Activated naive CD8-positive, alpha-beta T cell (primary cell): Measurements from ENCODE around the gene NDUFAF2.
"Not testable (repeated sequence)": the region's sequence is repeated elsewhere in the genome, so short reads cannot be mapped to it uniquely, and the experiment has no call there.

Experiments
- H3K27ac Mint-ChIP-seq: one replicate; pipeline ENCODE4 v1.8.0; 2021; ENCODE audit warnings: mixed read lengths
- H3K27me3 Mint-ChIP-seq: one replicate; pipeline ENCODE4 v1.8.0; 2021; ENCODE audit warnings: mixed read lengths
- H3K36me3 Mint-ChIP-seq: one replicate; pipeline ENCODE4 v1.8.0; 2021; ENCODE audit warnings: mixed read lengths
- H3K4me1 Mint-ChIP-seq: one replicate; pipeline ENCODE4 v1.8.0; 2021; ENCODE audit warnings: low read depth, mixed read lengths
- H3K4me3 Mint-ChIP-seq: one replicate; pipeline ENCODE4 v1.8.0; 2021; ENCODE audit warnings: mild to moderate bottlenecking, mixed read lengths
- H3K9me3 Mint-ChIP-seq: one replicate; pipeline ENCODE4 v1.8.0; 2021; ENCODE audit warnings: low read depth, mixed read lengths

NDUFAF2 gene

DNA sequence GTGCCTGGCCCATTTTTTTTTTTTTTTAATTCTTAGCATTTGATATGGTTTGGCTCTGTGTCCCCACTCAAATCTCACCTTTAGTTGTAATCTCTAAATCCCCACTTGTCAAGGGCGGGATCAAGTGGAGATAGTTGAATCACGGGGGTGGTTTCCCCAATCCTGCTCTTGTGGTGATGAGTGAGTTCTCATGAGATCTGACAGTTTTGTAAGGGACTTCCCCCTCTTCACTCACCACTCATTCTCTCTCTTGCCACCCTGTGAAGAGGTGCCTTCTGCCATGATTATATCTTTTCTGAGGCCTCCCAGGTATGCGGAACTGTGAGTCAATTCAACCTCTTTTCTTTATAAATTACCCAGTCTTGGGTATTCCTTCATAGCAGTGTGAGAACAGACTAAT, 27.2 kb downstream of the NDUFAF2 start:
- no peak overlapping the region for H3K4me3 Mint-ChIP-seq
- H3K36me3 Mint-ChIP-seq, result peaks cover 26% of the 10 kb centered on the region
- H3K27ac Mint-ChIP-seq, result peak overlapping the region; percentile 46
- no peaks in the 10 kb centered on the region for H3K27me3 Mint-ChIP-seq
- H3K9me3 Mint-ChIP-seq, result peaks cover 20% of the 10 kb centered on the region
- peaks cover 25% of the 10 kb centered on the region for H3K4me1 Mint-ChIP-seq

DNA sequence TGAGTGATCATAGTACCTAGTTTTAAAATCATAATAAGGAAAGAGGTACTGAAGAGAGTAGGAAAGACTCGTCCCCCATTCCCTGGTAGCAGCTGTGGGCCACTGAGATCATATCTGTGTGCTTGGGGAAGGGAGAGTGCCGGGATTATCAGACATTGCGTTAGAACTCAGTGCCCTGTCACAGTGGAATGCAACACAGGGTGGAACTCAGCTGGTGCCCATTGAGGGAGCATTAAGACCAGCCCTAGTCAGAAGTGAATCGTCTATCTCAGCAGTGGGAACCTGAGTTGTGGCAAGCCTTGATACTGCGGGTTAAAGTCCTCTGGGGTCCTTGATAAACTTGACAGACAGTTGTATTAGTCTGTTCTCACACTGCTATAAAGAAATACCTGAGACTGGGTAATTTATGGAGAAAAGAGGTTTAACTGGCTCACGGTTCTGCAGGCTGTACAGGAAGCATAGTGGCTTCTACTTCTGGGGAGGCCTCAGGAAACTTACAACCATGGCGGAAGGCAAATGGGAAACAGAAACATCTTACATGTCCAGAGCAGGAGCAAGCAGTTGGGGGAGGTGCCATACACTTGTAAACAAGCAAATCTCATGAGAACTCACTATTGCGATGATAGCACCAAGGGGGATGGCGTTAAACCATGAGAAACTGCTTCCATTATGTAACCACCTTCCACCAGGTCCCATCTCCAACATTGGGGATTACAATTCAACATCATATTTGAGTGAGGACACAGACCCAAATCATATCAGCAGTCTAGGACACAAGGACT, 33.1 kb downstream of the NDUFAF2 start:
- peaks cover 18% of the 10 kb centered on the region for H3K4me1 Mint-ChIP-seq
- H3K27ac Mint-ChIP-seq, result no peak overlapping the region
- H3K9me3 Mint-ChIP-seq, result peaks cover 17% of the 10 kb centered on the region
- no peak overlapping the region for H3K4me3 Mint-ChIP-seq
- peaks cover 39% of the 10 kb centered on the region for H3K36me3 Mint-ChIP-seq
- no peaks in the 10 kb centered on the region for H3K27me3 Mint-ChIP-seq

DNA sequence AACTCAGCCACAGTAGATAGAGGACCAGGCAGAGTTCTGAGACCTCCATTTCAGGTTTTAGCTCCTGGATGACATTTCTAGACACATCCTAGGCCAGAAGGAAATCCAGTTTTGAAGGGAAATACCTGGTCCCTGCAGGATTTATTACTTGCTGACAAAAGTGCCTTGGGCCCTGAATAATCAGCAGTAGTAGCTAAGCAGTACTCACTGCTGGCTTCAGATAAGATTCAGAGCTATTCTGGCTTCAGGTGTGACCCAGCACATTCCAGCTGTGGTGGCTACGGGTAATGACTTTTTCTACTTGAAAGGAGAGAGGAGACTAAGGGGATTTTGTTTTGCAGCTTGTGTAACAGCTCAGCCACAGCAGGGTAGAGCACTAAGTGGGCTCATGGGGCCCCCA, 34.0 kb downstream of the NDUFAF2 start:
- H3K9me3 Mint-ChIP-seq, result peaks cover 17% of the 10 kb centered on the region
- peaks cover 11% of the 10 kb centered on the region for H3K4me1 Mint-ChIP-seq
- peaks cover 39% of the 10 kb centered on the region for H3K36me3 Mint-ChIP-seq
- H3K4me3 Mint-ChIP-seq, result no peak overlapping the region
- H3K27ac Mint-ChIP-seq, result no peak overlapping the region
- H3K27me3 Mint-ChIP-seq, result no peaks in the 10 kb centered on the region

DNA sequence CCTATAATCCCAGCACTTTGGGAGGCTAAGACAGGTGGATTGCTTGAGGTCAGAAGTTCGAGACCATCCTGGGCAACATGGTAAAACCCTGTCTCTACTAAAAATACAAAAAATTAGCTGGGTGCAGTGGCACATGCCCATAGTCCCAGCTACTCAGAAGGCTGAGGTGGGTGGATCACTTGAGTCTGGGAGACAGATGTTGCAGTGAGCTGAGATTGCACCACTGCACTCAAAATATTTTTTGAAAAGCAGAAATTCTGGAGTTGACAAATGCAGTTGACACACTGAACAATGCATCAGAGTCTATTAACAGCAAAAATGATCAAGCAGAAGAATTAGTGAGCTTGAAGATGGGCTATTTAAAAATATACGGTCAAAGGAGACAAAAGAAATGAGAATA, 35.5 kb downstream of the NDUFAF2 start:
- Mint-ChIP-seq H3K4me1 (peaks cover 3% of the 10 kb centered on the region), H3K4me3 (no peak overlapping the region), H3K36me3 (peaks cover 39% of the 10 kb centered on the region), H3K27me3 (no peaks in the 10 kb centered on the region), H3K27ac (no peak overlapping the region), H3K9me3 (peaks cover 19% of the 10 kb centered on the region)

DNA sequence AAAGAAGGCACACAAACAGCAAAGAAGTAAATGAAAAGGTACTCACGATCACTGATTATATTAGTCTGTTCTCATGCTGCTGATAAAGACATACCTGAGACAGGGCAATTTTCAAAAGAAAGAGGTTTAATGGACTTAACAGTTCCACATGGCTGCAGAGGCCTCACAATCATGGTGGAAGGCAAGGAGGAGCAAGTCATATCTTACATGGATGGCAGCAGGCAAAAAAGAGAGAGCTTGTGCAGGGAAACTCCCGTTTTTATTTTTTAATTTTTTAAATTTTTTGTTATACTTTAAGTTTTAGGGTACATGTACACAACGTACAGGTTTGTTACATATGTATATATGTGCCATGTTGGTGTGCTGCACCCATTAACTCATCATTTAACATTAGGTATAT, 37.1 kb downstream of the NDUFAF2 start:
- not testable (repeated sequence) for H3K4me1 Mint-ChIP-seq, H3K27me3 Mint-ChIP-seq, H3K27ac Mint-ChIP-seq, H3K4me3 Mint-ChIP-seq
- peaks cover 33% of the 10 kb centered on the region for H3K9me3 Mint-ChIP-seq
- H3K36me3 Mint-ChIP-seq, result peaks cover 46% of the 10 kb centered on the region

DNA sequence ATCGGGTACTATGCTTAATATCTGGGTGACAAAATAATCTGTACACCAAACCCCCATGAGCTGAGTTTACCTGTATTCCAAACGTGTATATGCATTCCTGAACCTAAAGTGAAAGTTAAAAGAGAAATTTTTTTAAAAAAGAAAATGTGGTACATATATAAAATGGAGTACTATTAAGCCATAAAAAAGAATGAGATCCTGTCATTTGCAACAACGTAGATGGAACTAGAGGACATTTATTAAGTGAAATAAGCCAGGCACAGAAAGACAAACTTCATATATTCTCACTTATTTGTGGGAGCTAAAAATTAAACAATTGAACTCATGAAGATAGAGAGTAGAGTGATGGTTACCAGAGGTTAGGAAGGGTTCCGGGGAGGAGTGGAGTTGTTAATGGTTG, 44.8 kb downstream of the NDUFAF2 start:
- Mint-ChIP-seq H3K4me3 (no peak overlapping the region), H3K36me3 (peaks cover 48% of the 10 kb centered on the region), H3K9me3 (peaks cover 40% of the 10 kb centered on the region), H3K4me1 (peaks cover 4% of the 10 kb centered on the region), H3K27ac (no peak overlapping the region), H3K27me3 (no peaks in the 10 kb centered on the region)

DNA sequence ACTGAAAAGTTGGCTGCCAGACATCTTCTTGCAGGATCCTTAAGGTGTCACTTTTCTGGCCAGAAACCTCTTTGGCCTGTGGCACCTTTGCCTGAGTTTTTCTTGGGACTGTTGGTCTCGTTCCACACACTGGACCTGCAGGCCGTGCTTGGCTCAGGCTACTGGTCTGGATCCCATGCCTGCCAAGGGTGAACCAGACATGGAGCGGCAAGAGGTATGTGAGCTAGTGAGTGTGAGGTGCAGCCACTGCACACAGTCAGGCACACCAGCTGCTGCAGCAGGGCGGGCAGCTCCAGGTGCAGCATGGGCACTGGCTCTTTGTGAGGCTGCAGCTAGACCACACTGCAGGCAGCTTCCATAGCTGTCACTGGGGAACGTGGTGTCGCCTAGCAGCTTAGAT, 47.9 kb downstream of the NDUFAF2 start:
- H3K4me1 Mint-ChIP-seq, result peaks cover 25% of the 10 kb centered on the region
- peaks cover 17% of the 10 kb centered on the region for H3K9me3 Mint-ChIP-seq
- no peaks in the 10 kb centered on the region for H3K27me3 Mint-ChIP-seq
- no peak overlapping the region for H3K4me3 Mint-ChIP-seq
- no peak overlapping the region for H3K27ac Mint-ChIP-seq
- H3K36me3 Mint-ChIP-seq, result peaks cover 34% of the 10 kb centered on the region

DNA sequence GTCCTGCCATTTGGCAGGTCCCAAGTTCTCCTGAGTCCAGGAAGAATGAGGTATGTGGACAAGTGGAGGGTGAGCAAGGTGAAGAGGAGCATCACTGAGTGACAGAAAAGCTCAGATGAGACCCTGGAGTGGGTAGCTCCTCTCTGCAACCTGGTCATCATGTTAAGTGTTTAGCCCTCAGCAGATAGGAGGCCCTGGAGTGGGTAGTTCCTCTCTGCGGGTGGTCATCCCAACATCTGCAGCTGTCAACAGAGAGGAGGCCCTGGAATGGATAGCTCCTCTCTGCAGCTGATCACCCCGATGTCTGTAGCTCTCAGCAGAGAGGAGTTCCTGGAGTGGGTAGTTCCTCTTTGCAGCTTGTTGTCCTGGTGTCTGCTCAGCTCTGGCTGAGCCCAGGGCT, 48.4 kb downstream of the NDUFAF2 start:
- no peak overlapping the region for H3K27ac Mint-ChIP-seq
- H3K9me3 Mint-ChIP-seq, result peaks cover 17% of the 10 kb centered on the region
- peaks cover 25% of the 10 kb centered on the region for H3K4me1 Mint-ChIP-seq
- peaks cover 33% of the 10 kb centered on the region for H3K36me3 Mint-ChIP-seq
- H3K4me3 Mint-ChIP-seq, result no peak overlapping the region
- H3K27me3 Mint-ChIP-seq, result no peaks in the 10 kb centered on the region

DNA sequence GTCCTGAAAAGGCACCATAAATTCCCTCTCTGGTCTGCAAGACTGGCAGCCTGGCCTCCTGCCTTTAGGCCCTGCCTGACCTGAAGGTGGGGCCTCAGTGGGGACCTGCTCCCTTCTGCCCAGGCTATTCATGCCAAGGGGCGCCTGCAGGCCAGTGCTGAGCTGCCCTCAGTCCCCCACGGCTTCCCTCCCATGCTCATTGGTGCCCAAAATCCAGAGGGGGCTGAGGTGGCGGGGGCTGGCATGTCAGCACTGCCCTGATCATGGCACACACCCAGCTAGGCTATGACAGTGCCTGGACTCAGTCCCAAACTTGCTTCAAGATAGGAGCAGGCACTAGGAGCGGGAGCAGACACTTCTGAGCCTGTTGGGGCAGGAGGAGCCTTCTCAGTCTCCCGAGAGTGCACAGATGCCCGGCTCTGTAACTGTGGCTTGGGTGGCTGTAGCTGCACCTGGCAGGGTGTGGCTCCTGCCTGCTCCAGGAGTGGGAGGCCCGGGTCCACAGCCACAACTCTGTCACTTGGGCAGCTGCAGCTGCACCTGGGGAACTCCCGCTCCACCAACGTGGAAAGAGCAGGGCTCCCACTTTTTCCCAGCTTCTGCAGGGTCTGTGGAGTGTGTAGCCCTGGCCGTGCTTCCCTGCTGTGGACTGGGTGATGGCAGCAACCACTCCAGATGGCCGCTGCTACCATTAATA, 49.0 kb downstream of the NDUFAF2 start:
- no peak overlapping the region for H3K27ac Mint-ChIP-seq
- peaks cover 31% of the 10 kb centered on the region for H3K36me3 Mint-ChIP-seq
- no peaks in the 10 kb centered on the region for H3K27me3 Mint-ChIP-seq
- peaks cover 17% of the 10 kb centered on the region for H3K9me3 Mint-ChIP-seq
- no peak overlapping the region for H3K4me3 Mint-ChIP-seq
- peaks cover 25% of the 10 kb centered on the region for H3K4me1 Mint-ChIP-seq

DNA sequence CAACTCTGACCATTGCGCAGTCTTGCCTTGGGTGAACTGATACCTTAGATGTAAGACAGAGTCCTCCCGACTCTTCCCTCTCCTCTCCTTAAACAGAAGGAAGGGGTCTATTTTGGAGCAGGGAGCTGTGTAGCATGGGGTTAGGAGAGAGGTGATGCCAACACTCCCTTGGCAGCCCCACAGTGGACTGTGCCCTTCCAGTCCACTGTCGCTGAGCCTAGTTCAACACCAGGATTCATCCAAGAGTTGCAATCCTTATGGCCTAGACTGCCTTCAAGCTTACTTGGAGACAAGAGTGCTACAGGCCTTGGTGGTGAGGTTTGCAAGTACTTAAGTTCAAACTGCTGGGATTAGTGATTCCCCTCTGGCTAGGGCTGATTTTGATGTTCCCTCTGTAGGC, 51.4 kb downstream of the NDUFAF2 start:
- H3K9me3 Mint-ChIP-seq, result peaks cover 8% of the 10 kb centered on the region

DNA sequence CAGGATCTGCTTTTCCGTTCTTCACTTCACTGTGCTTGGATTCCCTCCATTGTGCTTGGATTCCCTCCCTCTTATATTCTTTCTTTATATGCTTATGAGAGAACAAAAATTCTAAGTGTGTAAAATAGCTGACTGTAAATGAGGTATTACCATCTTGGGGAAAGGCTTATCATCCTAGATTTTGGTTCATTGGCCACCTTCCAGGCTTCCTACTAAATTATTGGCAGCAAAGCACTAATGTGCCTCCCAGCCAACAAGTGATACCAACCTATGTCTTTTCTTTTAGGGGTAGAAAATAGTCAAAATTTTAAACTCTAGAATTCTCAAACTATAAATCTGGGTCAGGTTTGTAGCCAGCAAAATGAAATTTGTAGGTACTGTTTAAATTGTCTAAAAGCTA, 52.7 kb downstream of the NDUFAF2 start:
- Mint-ChIP-seq H3K27me3 (no peaks in the 10 kb centered on the region), H3K4me1 (peaks cover 47% of the 10 kb centered on the region), H3K27ac (no peak overlapping the region), H3K36me3 (peaks cover 9% of the 10 kb centered on the region), H3K4me3 (no peak overlapping the region), H3K9me3 (no peaks in the 10 kb centered on the region)

More for the DNA sequence above, 51.4 kb downstream of the NDUFAF2 start:
- H3K4me3 Mint-ChIP-seq, result no peak overlapping the region
- H3K27me3 Mint-ChIP-seq, result no peaks in the 10 kb centered on the region
- H3K36me3 Mint-ChIP-seq, result peaks cover 21% of the 10 kb centered on the region
- peaks cover 40% of the 10 kb centered on the region for H3K4me1 Mint-ChIP-seq
- H3K27ac Mint-ChIP-seq, result no peak overlapping the region

DNA sequence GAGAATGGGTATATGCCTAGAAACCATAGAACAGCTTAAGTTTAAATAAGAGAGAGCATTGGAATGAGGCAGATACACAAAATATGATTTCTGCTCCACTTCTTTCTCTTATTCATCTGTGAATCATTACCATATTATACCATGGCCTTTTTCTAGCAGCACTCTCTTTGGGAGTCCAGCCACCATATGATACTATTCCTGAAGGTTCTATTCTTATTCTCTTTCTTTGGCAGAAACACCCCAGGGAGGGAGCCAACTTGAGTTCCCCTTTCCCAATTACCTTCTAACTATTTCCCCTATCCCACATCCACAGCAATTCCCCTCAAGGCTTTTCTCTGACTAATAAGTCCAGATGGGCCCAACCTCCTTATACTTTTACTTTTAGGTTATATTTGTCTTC, 55.9 kb downstream of the NDUFAF2 start:
- H3K27me3 Mint-ChIP-seq, result no peaks in the 10 kb centered on the region
- H3K4me1 Mint-ChIP-seq, result peaks cover 39% of the 10 kb centered on the region
- no peak overlapping the region for H3K4me3 Mint-ChIP-seq
- H3K9me3 Mint-ChIP-seq, result no peaks in the 10 kb centered on the region
- H3K36me3 Mint-ChIP-seq, result peaks cover 8% of the 10 kb centered on the region
- H3K27ac Mint-ChIP-seq, result no peak overlapping the region

DNA sequence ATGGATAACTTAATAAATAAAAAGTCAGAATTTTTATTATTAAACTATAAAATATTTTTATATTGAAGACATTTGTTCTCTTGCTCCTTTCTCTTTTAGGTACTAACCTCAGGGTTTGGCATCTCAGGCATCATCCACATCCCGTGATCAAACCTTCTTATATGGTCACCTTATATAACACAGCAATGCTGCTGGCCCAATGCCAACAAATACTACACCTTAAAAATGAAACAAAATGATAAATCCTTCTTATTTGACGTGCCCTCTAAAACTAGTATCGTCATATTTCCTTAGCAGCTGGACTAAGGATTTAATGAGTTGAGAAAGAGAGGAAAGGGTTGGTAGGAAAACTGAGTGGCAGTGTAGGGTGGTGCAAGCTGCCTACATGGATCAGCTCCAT, 56.6 kb downstream of the NDUFAF2 start:
- H3K27ac Mint-ChIP-seq, result no peak overlapping the region
- H3K27me3 Mint-ChIP-seq, result no peaks in the 10 kb centered on the region
- H3K4me1 Mint-ChIP-seq, result peaks cover 32% of the 10 kb centered on the region

DNA sequence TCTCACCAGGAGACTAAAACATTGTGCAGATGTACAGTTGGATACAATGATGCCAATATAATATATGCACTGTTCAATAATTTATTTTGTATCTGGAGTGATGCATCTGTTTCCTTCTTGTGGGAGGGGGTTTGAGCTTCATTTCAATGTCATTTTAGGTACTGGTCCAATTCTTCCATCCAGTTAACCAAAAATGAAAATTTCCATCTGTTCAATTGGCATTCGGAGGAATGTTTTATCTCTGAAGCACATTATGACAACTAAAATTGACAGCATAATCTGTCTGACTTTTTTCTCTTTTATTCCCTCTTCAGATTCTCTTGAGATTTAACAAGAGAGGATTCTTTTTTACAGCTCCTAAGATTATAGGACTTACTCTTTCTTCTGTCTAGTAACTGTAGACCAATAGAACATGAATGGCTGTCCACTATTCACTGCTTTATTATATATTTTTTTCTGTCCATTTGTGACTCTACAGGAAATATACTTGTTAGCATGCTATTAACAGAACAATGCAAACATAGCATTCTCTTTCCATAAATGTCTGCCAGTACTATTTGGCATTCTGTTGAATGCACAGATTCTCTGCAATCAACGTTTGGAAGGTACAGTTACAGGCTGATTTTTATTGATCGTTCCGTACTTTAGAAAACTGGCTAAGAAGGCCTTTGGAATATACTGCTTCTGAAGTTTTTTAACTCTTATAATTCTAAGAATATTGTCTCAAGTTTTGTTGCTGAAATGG, 57.8 kb downstream of the NDUFAF2 start:
- Mint-ChIP-seq H3K27me3 (no peaks in the 10 kb centered on the region), H3K27ac (no peak overlapping the region), H3K4me3 (no peak overlapping the region), H3K9me3 (no peaks in the 10 kb centered on the region), H3K36me3 (peaks cover 8% of the 10 kb centered on the region), H3K4me1 (peaks cover 24% of the 10 kb centered on the region)

More for the DNA sequence above, 56.6 kb downstream of the NDUFAF2 start:
- Mint-ChIP-seq H3K36me3 (peaks cover 8% of the 10 kb centered on the region), H3K9me3 (no peaks in the 10 kb centered on the region), H3K4me3 (no peak overlapping the region)

DNA sequence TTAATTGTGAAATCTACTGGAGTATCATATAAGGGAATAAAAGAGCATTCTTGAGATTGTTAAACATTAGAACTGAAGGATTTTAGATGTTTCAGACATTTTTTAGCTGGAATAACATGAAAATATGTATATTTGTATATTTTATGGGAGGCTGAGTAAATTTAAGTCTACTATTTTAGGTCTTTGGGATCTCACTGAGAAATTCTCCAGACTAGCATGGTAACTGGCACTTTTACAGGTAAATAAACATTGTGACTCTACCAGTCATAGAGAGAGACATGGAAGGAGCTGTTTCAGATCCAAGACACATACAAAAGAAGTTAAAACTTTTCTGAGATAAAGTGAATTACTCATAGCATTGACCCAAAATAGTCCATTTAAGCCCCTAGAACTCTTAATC, 59.4 kb downstream of the NDUFAF2 start:
- Mint-ChIP-seq H3K27ac (no peak overlapping the region), H3K4me3 (no peak overlapping the region)

More for the DNA sequence above, 59.4 kb downstream of the NDUFAF2 start:
- no peaks in the 10 kb centered on the region for H3K27me3 Mint-ChIP-seq
- H3K4me1 Mint-ChIP-seq, result peaks cover 29% of the 10 kb centered on the region
- H3K9me3 Mint-ChIP-seq, result no peaks in the 10 kb centered on the region
- peaks cover 8% of the 10 kb centered on the region for H3K36me3 Mint-ChIP-seq
